Tibial nerve (tissue), 4 donors: Measurements from ENCODE around the gene COL28A1. TPM values are rescaled to one million over a fixed set of nuclear protein-coding genes. Genes with fewer than 3 reads are reported as not detected.
"Not testable (repeated sequence)": the region's sequence is repeated elsewhere in the genome, so short reads cannot be mapped to it uniquely, and the experiment has no call there.

Experiments
- DNase-seq, 2 donors: peaks; one replicate each; pipeline ENCODE4 v3.0.0-alpha.2; 2019; ENCODE audit warnings: low spot score in 2 of 2
- H3K27ac ChIP-seq, 4 donors: fragments of 200-600 bp; sonication (generic) in 3 of 4; one replicate each; pipeline ENCODE4 v1.5.1; 2017 to 2019; ENCODE audit warnings: mild to moderate bottlenecking in 1 of 4
- H3K27me3 ChIP-seq, 2 donors: fragments of 200-600 bp; sonication (generic) in 1 of 2; one replicate each; pipeline versions ENCODE4 v1.5.1 to v1.6.0; 2017 to 2019
- H3K36me3 ChIP-seq, 3 donors: fragments of 200-600 bp; sonication (generic); one replicate each; pipeline ENCODE4 v1.5.1; 2018 to 2019
- H3K4me1 ChIP-seq, 4 donors: fragments of 200-600 bp; sonication (generic) in 3 of 4; one replicate each; pipeline ENCODE4 v1.5.1; 2017 to 2019
- H3K4me3 ChIP-seq, 4 donors: fragments of 200-600 bp; sonication (generic) in 3 of 4; one replicate each; pipeline ENCODE4 v1.5.1; 2017 to 2019; ENCODE audit warnings: mild to moderate bottlenecking in 1 of 4, moderate library complexity in 1 of 4
- H3K9me3 ChIP-seq, 4 donors: fragments of 200-600 bp; sonication (generic) in 3 of 4; one replicate each; pipeline ENCODE4 v1.5.1; 2017 to 2019
- EP300 ChIP-seq, 2 donors: sonication (generic); formaldehyde crosslinking; IDR thresholded peaks; one replicate each; pipeline ENCODE4 v1.6.1; 2017; ENCODE audit warnings: antibody characterized with exemption in 2 of 2, mild to moderate bottlenecking in 1 of 2
- POLR2A ChIP-seq, 2 donors: fragments of 450-650 bp; IDR thresholded peaks; one replicate each; pipeline ENCODE4 v1.6.1; 2017; ENCODE audit warnings: antibody characterized with exemption in 2 of 2, mild to moderate bottlenecking in 2 of 2, moderate library complexity in 2 of 2
- WGBS, 2 donors: methylation state at CpG; one replicate each; pipeline ENCODE4 v1.1.5; 2018; 5-methylcytosine and 5-hydroxymethylcytosine counted together
- total RNA-seq, 4 donors: library from RNA; depleted of rRNA; stranded (reverse); fragments of >200 nt; gene quantifications; one replicate each; pipeline ENCODE4 v1.1.0, GENCODE V29; 2016
- TF ChIP-seq, protein P1 (sequence below), 5 experiments: fragments of 200-600 bp in 3 of 5; fragments of 450-650 bp in 2 of 5; sonication (generic) in 3 of 5; IDR thresholded peaks; one replicate each; pipeline ENCODE4 v1.5.1; 2016 to 2019; ENCODE audit warnings: antibody characterized with exemption in 5 of 5, mild to moderate bottlenecking in 3 of 5, moderate library complexity in 2 of 5

The COL28A1 gene
- total RNA-seq, 4 donors from 2014 or later, result 60.0 to 142 (median 122) TPM

DNA sequence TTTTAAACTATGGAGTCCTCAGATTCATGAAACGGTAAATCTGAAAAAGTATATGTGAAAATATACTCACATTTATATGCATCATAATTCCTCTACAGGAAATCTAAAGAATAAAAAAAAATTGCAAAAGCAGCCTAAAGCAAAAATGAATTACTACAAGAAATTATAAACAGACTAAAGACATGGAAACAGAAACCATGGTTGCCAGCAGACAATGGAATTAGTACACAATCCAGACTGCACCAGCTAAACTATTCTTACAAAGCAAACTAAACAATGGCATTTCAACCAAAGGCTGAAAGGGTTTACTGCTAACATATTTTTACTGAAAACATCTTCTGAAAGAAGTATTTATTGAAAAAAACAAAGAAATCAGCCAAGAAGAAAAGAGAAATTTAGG, 51.6 kb downstream of the COL28A1 start:
- WGBS, 2 donors, result 96 to 98% methylated on average over 1 of the region's 1 CpG
- H3K9me3 ChIP-seq, result peaks cover 0 to 41% (median 7%) of the 10 kb centered on the region in 4 donors
- H3K27me3 ChIP-seq, result no peaks in the 10 kb centered on the region
- peaks cover 0 to 4% (median 0%) of the 10 kb centered on the region in 4 donors for H3K4me1 ChIP-seq
- H3K27ac ChIP-seq, result no peak overlapping the region
- H3K4me3 ChIP-seq, result no peak overlapping the region
- DNase-seq, result no peak
- no peak for TF ChIP-seq EP300 (IDR thresholded peaks at IDR 0.05)
- TF ChIP-seq POLR2A (IDR thresholded peaks at IDR 0.05), result no peak
- TF ChIP-seq, protein P1, sequence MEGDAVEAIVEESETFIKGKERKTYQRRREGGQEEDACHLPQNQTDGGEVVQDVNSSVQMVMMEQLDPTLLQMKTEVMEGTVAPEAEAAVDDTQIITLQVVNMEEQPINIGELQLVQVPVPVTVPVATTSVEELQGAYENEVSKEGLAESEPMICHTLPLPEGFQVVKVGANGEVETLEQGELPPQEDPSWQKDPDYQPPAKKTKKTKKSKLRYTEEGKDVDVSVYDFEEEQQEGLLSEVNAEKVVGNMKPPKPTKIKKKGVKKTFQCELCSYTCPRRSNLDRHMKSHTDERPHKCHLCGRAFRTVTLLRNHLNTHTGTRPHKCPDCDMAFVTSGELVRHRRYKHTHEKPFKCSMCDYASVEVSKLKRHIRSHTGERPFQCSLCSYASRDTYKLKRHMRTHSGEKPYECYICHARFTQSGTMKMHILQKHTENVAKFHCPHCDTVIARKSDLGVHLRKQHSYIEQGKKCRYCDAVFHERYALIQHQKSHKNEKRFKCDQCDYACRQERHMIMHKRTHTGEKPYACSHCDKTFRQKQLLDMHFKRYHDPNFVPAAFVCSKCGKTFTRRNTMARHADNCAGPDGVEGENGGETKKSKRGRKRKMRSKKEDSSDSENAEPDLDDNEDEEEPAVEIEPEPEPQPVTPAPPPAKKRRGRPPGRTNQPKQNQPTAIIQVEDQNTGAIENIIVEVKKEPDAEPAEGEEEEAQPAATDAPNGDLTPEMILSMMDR (IDR thresholded peaks at IDR 0.05), result no peak
- peaks cover 0 to 64% (median 2%) of the 10 kb centered on the region in 3 donors for H3K36me3 ChIP-seq

DNA sequence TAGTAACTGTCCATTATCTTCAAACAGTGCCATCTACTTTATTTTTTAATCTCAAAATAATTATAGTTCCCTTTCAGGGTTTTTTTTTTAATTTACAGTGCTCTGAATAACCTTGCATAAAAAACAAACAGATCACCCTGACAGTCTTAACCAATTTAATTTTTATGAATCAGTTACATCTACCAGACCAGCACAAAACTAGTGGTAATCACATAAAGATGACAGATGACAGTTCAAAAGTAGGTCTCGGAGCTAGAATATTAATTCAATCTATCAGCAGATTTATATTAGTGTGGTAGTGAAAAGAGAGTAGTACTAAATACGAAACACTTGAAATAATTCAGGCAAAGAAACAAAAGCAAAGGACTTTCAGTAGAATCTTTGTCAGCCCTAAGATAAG, 53.9 kb downstream of the COL28A1 start:
- H3K9me3 ChIP-seq, result peaks cover 0 to 25% (median 4%) of the 10 kb centered on the region in 4 donors
- DNase-seq, result no peak
- WGBS, 2 donors, result 95 to 97% methylated on average over 2 of the region's 2 CpGs
- H3K4me3 ChIP-seq, result no peak overlapping the region
- H3K27ac ChIP-seq, result no peak overlapping the region
- H3K27me3 ChIP-seq, result no peaks in the 10 kb centered on the region
- peaks cover 0 to 5% (median 0%) of the 10 kb centered on the region in 4 donors for H3K4me1 ChIP-seq
- TF ChIP-seq, protein P1 (IDR thresholded peaks at IDR 0.05), result no peak
- TF ChIP-seq POLR2A (IDR thresholded peaks at IDR 0.05), result no peak
- TF ChIP-seq EP300 (IDR thresholded peaks at IDR 0.05), result no peak
- H3K36me3 ChIP-seq, result peaks cover 0 to 60% (median 0%) of the 10 kb centered on the region in 3 donors

DNA sequence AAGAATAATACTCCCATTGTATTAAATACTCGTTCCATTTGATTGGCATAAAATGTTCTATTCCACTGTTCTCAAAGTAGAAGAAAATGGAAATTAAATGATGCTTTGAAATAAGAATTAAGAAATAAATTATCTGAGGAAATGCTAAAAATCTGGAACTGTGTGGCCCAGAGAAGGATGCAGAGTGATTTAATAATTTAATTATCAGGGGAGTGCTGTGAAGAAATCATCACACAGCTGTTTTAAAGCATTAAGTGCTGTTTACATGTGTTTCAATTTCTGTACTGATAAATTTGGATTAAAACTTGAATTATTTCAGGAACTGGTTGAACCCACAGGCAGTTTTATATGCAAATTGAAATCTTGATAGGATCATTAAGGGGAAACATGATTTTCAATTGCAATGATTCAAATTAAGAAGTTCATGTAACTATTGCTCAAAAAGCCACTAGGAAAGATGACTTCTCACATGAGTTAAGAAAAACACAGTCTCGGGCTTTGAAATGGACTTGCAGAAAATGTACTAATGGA, 56.3 kb downstream of the COL28A1 start:
- H3K27me3 ChIP-seq, result no peaks in the 10 kb centered on the region
- H3K4me1 ChIP-seq, result peaks cover 0 to 11% (median 0%) of the 10 kb centered on the region in 4 donors
- WGBS, 2 donors, result 34 to 38% methylated on average over 2 of the region's 2 CpGs
- no peak for TF ChIP-seq EP300 (IDR thresholded peaks at IDR 0.05)
- TF ChIP-seq, protein P1 (IDR thresholded peaks at IDR 0.05), result no peak
- no peak for TF ChIP-seq POLR2A (IDR thresholded peaks at IDR 0.05)
- H3K4me3 ChIP-seq, result no peak overlapping the region
- DNase-seq, result no peak
- peaks cover 0 to 10% (median 0%) of the 10 kb centered on the region in 4 donors for H3K9me3 ChIP-seq
- H3K36me3 ChIP-seq, result peaks cover 0 to 42% (median 0%) of the 10 kb centered on the region in 3 donors
- H3K27ac ChIP-seq, result peak overlapping the region in 2 of 4 donors; percentile 21 to 53

DNA sequence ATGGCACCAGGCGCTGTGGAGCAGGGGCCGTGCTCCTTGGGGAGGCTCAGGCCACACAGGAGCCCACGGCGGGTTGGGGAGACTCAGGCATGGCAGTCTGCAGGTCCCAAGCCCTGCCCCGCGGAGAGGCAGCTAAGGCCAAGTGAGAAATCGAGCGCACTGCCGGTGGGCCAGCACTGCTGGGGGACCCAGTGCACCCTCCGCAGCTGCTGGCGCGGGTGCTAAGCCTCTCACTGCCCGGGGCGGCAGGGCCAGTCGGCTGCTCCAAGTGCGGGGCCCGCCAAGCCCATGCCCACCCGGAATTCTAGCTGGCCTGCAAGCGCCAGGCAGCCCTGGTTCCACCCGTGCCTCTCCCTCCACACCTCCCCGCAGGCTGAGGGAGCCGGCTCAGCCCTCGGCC, 57.1 kb downstream of the COL28A1 start:
- no peak for TF ChIP-seq POLR2A (IDR thresholded peaks at IDR 0.05)
- TF ChIP-seq, protein P1 (IDR thresholded peaks at IDR 0.05), result no peak
- TF ChIP-seq EP300 (IDR thresholded peaks at IDR 0.05), result no peak
- Histone ChIP-seq H3K36me3 (peaks cover 0 to 42% (median 0%) of the 10 kb centered on the region in 3 donors), H3K9me3 (peaks cover 0 to 3% (median 0%) of the 10 kb centered on the region in 4 donors), H3K4me1 (peaks cover 0 to 11% (median 0%) of the 10 kb centered on the region in 4 donors), H3K27ac (peak overlapping the region in 2 of 4 donors; percentile 21 to 53), H3K27me3 (no peaks in the 10 kb centered on the region), H3K4me3 (no peak overlapping the region)
- 88 to 95% methylated on average over 6 to 19 of the region's 23 CpGs for WGBS, 2 donors
- DNase-seq, result no peak

DNA sequence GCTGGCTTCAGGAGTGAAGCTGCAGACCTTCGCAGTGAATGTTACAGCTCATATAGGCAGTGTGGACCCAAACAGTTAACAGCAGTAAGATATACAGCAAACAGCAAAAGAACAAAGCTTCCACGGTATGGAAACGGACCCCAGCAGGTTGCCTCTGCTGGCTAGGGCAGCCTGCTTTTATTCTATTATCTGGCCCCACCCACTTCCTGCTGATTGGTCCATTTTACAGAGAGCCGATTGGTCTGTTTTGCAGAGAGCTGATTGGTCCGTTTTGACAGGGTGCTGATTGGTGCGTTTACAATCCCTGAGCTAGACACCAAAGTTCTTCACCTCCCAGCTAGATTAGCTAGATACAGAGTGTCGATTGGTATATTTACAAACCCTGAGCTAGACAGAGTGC, 58.0 kb downstream of the COL28A1 start:
- not testable (repeated sequence) for H3K9me3 ChIP-seq, H3K27me3 ChIP-seq, DNase-seq, H3K27ac ChIP-seq, H3K4me3 ChIP-seq
- WGBS, 2 donors, result 87 to 88% methylated on average over 7 of the region's 7 CpGs
- Histone ChIP-seq H3K4me1 (peaks cover 0 to 11% (median 0%) of the 10 kb centered on the region in 4 donors), H3K36me3 (peaks cover 0 to 43% (median 0%) of the 10 kb centered on the region in 3 donors)
